Caco-2 (cell line): ENCODE data around the gene CCR9. TPM values are rescaled to one million over a fixed set of nuclear protein-coding genes. Genes with fewer than 3 reads are reported as not detected.

Source experiments
- BruUV-seq: library from RNA; stranded (reverse); fragments of 400-500 nt; replicated peaks from 2 replicates; lab custom pipeline; 2021; lab: Mats Ljungman, UMichigan
- CTCF ChIA-PET: fragments of 300-600 bp; sonication (Branson Sonifier 250); formaldehyde crosslinking; loops from one replicate; lab custom pipeline; 2022; ENCODE audit warnings: antibody characterized with exemption; lab: Charles Lee
- POLR2A ChIA-PET: fragments of 300-600 bp; sonication (Branson Sonifier 250); formaldehyde crosslinking; loops from one replicate; lab custom pipeline; 2022; ENCODE audit warnings: antibody characterized with exemption; lab: Charles Lee
- DNase-seq, 2 experiments: peaks; one replicate each; pipeline versions ENCODE4 v3.0.0 to v3.0.0-alpha.2; 2020 to 2022
- H3K27me3 ChIP-seq: replicated peaks from 2 replicates; pipeline ENCODE4 v1.6.0; 2011; ENCODE audit warnings: low read length; ENCODE audit not compliant: control insufficient read depth, insufficient read depth
- H3K36me3 ChIP-seq: 2 replicates; pipeline ENCODE4 v1.5.1; 2011; ENCODE audit warnings: low read length; ENCODE audit not compliant: control insufficient read depth, insufficient read depth
- H3K4me1 ChIP-seq: fragments of 250-450 bp; sonication (Bioruptor Pico); 2 replicates; pipeline ENCODE4 v1.5.1; 2020; ENCODE audit warnings: mild to moderate bottlenecking
- H3K4me3 ChIP-seq: 2 replicates; pipeline ENCODE4 v1.5.1; 2011; ENCODE audit warnings: low read depth, mild to moderate bottlenecking, control low read depth, low read length
- H3K9me3 ChIP-seq: fragments of 250-450 bp; sonication (Bioruptor Pico); 2 replicates; pipeline ENCODE4 v1.5.1; 2020; ENCODE audit warnings: mild to moderate bottlenecking, moderate library complexity
- H3K27ac Mint-ChIP-seq: one replicate; pipeline ENCODE4 v1.8.0; 2022; ENCODE audit warnings: mixed read lengths; ENCODE audit not compliant: unreplicated experiment
- H3K27me3 Mint-ChIP-seq: one replicate; pipeline ENCODE4 v1.8.0; 2022; ENCODE audit warnings: mixed read lengths; ENCODE audit not compliant: insufficient read depth, unreplicated experiment
- H3K36me3 Mint-ChIP-seq: one replicate; pipeline ENCODE4 v1.8.0; 2022; ENCODE audit warnings: mild to moderate bottlenecking, mixed read lengths; ENCODE audit not compliant: insufficient read depth, unreplicated experiment
- H3K4me1 Mint-ChIP-seq: one replicate; pipeline ENCODE4 v1.8.0; 2022; ENCODE audit warnings: low read depth, mixed read lengths; ENCODE audit not compliant: unreplicated experiment
- H3K4me3 Mint-ChIP-seq: one replicate; pipeline ENCODE4 v1.8.0; 2022; ENCODE audit warnings: mild to moderate bottlenecking, moderate library complexity, mixed read lengths; ENCODE audit not compliant: unreplicated experiment
- H3K9me3 Mint-ChIP-seq: one replicate; pipeline ENCODE4 v1.8.0; 2022; ENCODE audit warnings: mixed read lengths; ENCODE audit not compliant: unreplicated experiment
- intact Hi-C: fragments of 100-400 bp; cut with micrococcal nuclease; formaldehyde crosslinking; loops from one replicate; pipeline ENCODE4 v1.10.0; 2022; ENCODE audit not compliant: unreplicated experiment
- total RNA-seq: library from RNA; stranded (reverse); gene quantifications from 2 replicates; pipeline ENCODE4 v1.2.3, GENCODE V29; 2022
- TF ChIP-seq, protein P1 (sequence below), 2 experiments: fragments of 200-600 bp in 1 of 2; IDR thresholded peaks; 1 replicate in 1 of 2; 2 replicates in 1 of 2; pipeline versions ENCODE4 v1.5.1 to v1.8.0; 2011 to 2022; ENCODE audit warnings: antibody characterized with exemption in 1 of 2, control low read depth in 1 of 2, inconsistent platforms in 1 of 2, low read depth in 1 of 2, low read length in 1 of 2, mild to moderate bottlenecking in 1 of 2, moderate library complexity in 1 of 2; ENCODE audit not compliant: insufficient read depth in 1 of 2, severe bottlenecking in 1 of 2, unreplicated experiment in 1 of 2

CCR9 gene
- total RNA-seq, 1 experiment from 2014 or later, result not detected

DNA sequence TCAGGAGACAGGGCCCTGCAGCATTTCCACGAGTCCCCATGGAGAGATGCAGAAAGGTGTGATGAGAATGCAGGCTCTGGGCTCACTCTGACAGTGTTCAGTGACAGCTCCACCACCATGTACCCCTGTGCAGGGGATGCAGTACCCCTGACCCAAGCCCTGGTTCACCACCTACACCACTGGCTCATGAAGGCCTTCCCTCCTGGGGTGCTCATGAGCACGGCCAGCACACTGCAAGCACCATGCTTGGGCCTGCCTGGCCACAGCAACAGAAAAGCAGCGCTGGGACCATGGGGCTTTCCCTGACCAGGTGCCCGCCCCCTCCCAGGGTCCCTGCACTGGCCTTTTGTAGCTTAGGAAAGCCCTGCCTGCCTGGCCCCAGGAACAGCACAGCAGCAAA lies 63.1 kb downstream of the CCR9 start:
- Mint-ChIP-seq H3K27me3 (no peaks in the 10 kb centered on the region), H3K4me1 (no peaks in the 10 kb centered on the region), H3K4me3 (no peak overlapping the region), H3K9me3 (no peaks in the 10 kb centered on the region), H3K27ac (no peak overlapping the region), H3K36me3 (peaks cover 22% of the 10 kb centered on the region)
- TF ChIP-seq, protein P1, sequence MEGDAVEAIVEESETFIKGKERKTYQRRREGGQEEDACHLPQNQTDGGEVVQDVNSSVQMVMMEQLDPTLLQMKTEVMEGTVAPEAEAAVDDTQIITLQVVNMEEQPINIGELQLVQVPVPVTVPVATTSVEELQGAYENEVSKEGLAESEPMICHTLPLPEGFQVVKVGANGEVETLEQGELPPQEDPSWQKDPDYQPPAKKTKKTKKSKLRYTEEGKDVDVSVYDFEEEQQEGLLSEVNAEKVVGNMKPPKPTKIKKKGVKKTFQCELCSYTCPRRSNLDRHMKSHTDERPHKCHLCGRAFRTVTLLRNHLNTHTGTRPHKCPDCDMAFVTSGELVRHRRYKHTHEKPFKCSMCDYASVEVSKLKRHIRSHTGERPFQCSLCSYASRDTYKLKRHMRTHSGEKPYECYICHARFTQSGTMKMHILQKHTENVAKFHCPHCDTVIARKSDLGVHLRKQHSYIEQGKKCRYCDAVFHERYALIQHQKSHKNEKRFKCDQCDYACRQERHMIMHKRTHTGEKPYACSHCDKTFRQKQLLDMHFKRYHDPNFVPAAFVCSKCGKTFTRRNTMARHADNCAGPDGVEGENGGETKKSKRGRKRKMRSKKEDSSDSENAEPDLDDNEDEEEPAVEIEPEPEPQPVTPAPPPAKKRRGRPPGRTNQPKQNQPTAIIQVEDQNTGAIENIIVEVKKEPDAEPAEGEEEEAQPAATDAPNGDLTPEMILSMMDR (IDR thresholded peaks at IDR 0.05; ENCODE audit: insufficient read depth in 1 of 2, low read depth in 1 of 2, low read length in 1 of 2, severe bottlenecking in 1 of 2, unreplicated experiment in 1 of 2), result no peak
- ChIA-PET POLR2A (no interaction called here), CTCF (no interaction called here)
- BruUV-seq, result no TSS peak
- peaks cover 2% of the 10 kb centered on the region for H3K36me3 ChIP-seq
- H3K4me1 ChIP-seq, result no peaks in the 10 kb centered on the region
- no peak for DNase-seq
- H3K9me3 ChIP-seq, result no peaks in the 10 kb centered on the region
- no peak overlapping the region for H3K4me3 ChIP-seq
- intact Hi-C loops, result no loop called here
- H3K27me3 ChIP-seq, result no peaks in the 10 kb centered on the region

DNA sequence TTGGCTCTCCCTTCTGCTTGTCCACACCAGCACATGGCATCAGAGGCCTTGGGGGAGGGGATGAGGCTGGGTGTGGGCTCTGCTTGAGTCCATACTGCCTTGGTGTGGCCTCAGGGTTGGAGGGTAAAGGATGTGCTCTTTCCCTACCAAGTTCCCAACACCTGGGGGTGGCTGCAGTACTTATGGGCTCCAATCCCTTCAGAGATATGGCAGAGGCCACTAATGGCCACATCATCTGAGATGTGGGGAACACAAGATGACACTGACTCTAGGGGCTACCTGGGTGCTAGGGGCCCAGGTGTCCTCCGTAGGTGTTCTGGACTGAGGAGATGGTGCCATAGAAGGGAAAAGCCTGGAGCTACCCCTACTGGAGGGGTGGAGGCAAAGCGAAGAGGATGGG lies 63.8 kb downstream of the CCR9 start:
- Histone ChIP-seq H3K27me3 (no peaks in the 10 kb centered on the region), H3K4me1 (no peaks in the 10 kb centered on the region), H3K4me3 (no peak overlapping the region), H3K36me3 (peaks cover 7% of the 10 kb centered on the region), H3K9me3 (no peaks in the 10 kb centered on the region)
- Mint-ChIP-seq H3K36me3 (peaks cover 22% of the 10 kb centered on the region), H3K4me1 (no peaks in the 10 kb centered on the region), H3K9me3 (no peaks in the 10 kb centered on the region), H3K27ac (no peak overlapping the region), H3K27me3 (no peaks in the 10 kb centered on the region), H3K4me3 (no peak overlapping the region)
- TF ChIP-seq, protein P1 (IDR thresholded peaks at IDR 0.05; ENCODE audit: insufficient read depth in 1 of 2, low read depth in 1 of 2, low read length in 1 of 2, severe bottlenecking in 1 of 2, unreplicated experiment in 1 of 2), result no peak
- ChIA-PET CTCF (no interaction called here), POLR2A (no interaction called here)
- intact Hi-C loops, result no loop called here
- no TSS peak for BruUV-seq
- DNase-seq, result no peak

DNA sequence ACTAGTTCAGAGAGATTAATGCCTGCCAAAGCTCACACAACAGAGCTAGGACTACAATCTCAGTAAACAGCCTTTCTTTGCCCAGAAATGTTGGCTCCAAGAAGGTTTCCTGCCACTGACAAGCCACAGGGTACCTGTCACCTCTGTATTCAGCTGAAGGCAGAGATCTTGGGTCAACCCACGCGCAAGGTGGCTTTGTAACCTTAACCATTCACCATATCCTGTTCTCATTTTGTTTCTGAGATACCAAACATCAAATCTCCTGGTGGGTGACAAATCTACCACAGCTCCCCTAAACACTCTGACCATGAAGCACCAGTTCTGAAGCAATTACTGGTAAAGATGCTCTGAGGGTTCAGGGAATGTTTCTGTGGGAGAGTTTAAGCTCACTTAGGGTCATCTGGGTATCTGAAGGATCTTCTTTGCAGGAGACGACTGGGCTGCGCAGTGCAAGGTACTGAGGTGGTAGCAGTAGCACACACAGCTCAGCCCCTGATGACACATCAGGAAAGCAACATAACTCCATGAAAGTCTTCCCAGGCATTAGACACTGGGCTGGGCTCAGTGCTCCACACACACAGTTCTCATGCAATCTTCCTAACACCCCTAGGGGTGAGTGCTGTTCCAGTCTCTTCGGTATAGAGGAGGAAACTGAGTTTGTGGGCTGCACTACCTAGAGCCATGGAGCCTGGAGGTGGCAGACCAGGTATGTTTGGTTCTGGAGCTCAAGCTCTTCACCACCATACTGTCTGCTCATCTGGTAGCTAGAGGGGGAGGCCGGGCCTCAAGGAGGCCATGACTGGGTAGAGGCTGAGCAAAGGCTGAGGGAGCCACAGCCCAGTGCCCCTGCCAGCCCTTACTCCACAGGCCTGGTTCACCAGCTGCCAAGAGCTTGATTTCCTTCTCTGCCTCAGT lies 64.6 kb downstream of the CCR9 start:
- DNase-seq, result no peak
- ChIA-PET CTCF (no interaction called here), POLR2A (no interaction called here)
- Histone ChIP-seq H3K27me3 (no peaks in the 10 kb centered on the region), H3K4me1 (no peaks in the 10 kb centered on the region), H3K9me3 (no peaks in the 10 kb centered on the region), H3K4me3 (no peak overlapping the region), H3K36me3 (peaks cover 7% of the 10 kb centered on the region)
- intact Hi-C loops, result no loop called here
- Mint-ChIP-seq H3K27me3 (no peaks in the 10 kb centered on the region), H3K4me1 (no peaks in the 10 kb centered on the region), H3K9me3 (no peaks in the 10 kb centered on the region), H3K36me3 (peaks cover 27% of the 10 kb centered on the region), H3K27ac (no peak overlapping the region), H3K4me3 (no peak overlapping the region)
- TF ChIP-seq, protein P1 (IDR thresholded peaks at IDR 0.05; ENCODE audit: insufficient read depth in 1 of 2, low read depth in 1 of 2, low read length in 1 of 2, severe bottlenecking in 1 of 2, unreplicated experiment in 1 of 2), result no peak
- BruUV-seq, result no TSS peak
